Measurements from ENCODE around the gene ATP5F1A.

DNA sequence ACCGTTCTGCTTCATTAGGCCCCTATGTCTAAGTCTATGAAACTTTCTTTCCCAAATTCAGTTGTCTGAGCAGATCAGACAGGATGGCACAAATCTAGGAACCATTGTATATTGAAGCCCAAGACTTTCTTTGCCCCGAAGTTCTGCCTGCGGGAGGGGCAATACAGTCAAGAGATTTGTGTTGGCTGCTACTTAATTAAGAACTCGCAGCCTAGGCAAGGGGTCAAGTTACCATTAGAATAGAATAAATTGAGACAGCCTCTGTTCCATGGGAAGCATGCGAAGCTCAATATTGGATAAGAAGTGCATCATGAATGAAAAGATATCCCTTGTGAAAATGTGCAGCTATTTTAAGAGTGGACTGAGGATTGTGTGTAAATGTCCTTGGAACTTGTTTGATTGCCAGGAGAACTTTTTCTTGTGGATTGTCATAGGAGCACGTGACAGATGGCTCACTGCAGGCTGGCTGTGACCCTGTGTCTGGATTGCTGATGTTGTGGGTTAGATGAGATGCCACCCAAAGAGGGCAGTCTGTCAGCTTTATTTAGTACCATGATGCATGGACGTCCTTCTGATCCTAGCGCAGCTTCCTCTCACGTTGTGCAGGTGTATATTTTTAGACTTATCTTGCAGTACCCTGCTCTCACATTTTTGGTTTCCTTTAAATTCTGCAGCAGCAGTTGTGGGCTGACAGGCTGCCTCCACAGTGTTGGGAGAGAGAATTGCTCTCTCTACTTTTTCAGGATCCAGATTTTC, 37.0 kb upstream of the ATP5F1A start:
- TF ChIP-seq, protein P1, sequence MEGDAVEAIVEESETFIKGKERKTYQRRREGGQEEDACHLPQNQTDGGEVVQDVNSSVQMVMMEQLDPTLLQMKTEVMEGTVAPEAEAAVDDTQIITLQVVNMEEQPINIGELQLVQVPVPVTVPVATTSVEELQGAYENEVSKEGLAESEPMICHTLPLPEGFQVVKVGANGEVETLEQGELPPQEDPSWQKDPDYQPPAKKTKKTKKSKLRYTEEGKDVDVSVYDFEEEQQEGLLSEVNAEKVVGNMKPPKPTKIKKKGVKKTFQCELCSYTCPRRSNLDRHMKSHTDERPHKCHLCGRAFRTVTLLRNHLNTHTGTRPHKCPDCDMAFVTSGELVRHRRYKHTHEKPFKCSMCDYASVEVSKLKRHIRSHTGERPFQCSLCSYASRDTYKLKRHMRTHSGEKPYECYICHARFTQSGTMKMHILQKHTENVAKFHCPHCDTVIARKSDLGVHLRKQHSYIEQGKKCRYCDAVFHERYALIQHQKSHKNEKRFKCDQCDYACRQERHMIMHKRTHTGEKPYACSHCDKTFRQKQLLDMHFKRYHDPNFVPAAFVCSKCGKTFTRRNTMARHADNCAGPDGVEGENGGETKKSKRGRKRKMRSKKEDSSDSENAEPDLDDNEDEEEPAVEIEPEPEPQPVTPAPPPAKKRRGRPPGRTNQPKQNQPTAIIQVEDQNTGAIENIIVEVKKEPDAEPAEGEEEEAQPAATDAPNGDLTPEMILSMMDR (IDR thresholded peaks at IDR 0.05; ENCODE audit: poor library complexity): no peak
- TF ChIP-seq EZH2phosphoT487 (IDR thresholded peaks at IDR 0.05; ENCODE audit: low read depth, severe bottlenecking, unreplicated experiment): no peak
